IPS-18c (cell line): ENCODE data around the gene CTF1.

Experiments
- H3K4me3 ChIP-seq: 2 replicates; pipeline ENCODE4 v1.7.0; 2013; ENCODE audit warnings: low read depth, mild to moderate bottlenecking, low read length, moderate library complexity; ENCODE audit not compliant: insufficient read depth
- H3K9me3 ChIP-seq: one replicate; pipeline ENCODE4 v1.6.1; 2013; ENCODE audit warnings: mild to moderate bottlenecking, low read length, moderate library complexity; ENCODE audit not compliant: control insufficient read depth, insufficient read depth

Gene CTF1

DNA sequence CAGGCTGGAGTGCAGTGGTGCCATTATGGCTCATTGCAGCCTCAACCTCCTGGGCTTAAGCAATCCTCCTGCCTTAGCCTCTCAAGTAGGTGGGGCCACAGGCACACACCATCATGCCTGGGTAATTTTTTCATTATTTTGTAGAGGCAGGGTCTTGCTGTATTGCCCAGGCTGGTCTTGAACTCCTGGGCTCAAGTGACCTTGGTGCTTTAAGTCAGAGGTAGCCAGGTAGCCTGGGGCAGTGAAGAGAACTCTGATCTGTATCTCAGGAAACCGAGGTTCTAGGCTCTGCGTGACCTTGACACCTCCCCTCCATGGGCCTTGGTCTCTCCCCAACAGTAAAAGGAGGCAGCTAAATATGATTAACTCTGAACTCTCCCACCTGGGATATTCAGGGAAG, 3.4 kb downstream of the CTF1 start:
- Histone ChIP-seq H3K4me3 (no peak overlapping the region), H3K9me3 (no peaks in the 10 kb centered on the region)

DNA sequence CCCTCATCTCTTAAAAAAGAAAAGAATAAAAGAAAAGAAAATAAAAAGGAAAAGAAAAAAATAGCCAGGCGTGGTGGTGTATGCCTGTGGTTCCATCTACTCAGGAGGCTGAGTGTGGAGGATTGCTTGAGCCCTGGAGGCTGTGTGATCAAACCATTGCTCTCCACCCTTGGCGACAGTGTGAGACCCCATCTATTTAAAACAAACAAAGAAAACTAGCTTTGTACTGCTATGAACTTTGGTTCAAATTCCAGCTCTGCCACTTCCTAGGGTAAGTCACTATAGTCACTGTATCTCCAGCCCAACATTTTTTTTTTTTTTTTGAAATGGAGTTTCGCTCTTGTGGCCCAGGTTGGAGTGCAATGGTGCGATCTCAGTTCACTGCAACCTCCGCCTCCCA, 4.2 kb downstream of the CTF1 start:
- Histone ChIP-seq H3K9me3 (no peaks in the 10 kb centered on the region), H3K4me3 (no peak overlapping the region)

DNA sequence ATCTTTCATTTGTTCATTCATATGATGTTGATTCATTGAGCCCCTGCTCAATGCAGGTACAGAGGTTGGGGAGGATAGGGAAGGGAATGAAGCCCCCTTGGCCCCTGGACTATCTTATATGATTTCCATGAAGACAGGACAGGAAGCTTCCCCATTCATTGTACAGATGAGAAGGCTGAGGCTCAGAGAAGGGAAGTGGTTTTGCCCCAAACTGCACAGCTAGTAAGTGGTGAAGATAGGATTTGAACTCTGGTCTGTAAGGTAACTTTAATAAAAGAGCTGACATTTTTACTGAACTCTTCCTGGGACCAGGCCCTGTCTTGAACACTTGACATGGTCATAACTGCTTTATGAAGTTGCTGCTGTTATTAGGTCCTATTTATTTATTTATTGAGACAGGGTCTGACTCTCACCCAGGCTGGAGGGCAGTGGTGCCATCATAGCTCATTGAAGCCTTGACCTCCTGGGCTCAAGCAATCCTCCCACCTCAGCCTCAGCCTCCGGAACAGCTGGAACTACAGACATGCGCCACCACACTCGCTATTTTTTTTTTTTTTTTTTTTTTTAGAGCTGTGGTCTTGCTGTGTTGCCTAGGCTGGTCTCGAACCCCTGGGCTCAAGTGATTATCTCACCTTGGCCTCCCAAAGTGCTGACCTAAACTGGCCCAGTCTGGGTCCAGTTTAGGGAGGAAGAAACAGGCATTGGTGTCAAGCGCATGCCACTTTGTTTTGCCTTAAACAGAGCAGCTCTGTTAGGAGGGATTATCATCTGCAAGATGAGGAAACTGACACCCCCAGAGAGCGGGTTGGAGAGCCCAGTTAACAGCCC, 5.0 kb downstream of the CTF1 start:
- Histone ChIP-seq H3K9me3 (no peaks in the 10 kb centered on the region), H3K4me3 (peak overlapping the region; percentile 41)

DNA sequence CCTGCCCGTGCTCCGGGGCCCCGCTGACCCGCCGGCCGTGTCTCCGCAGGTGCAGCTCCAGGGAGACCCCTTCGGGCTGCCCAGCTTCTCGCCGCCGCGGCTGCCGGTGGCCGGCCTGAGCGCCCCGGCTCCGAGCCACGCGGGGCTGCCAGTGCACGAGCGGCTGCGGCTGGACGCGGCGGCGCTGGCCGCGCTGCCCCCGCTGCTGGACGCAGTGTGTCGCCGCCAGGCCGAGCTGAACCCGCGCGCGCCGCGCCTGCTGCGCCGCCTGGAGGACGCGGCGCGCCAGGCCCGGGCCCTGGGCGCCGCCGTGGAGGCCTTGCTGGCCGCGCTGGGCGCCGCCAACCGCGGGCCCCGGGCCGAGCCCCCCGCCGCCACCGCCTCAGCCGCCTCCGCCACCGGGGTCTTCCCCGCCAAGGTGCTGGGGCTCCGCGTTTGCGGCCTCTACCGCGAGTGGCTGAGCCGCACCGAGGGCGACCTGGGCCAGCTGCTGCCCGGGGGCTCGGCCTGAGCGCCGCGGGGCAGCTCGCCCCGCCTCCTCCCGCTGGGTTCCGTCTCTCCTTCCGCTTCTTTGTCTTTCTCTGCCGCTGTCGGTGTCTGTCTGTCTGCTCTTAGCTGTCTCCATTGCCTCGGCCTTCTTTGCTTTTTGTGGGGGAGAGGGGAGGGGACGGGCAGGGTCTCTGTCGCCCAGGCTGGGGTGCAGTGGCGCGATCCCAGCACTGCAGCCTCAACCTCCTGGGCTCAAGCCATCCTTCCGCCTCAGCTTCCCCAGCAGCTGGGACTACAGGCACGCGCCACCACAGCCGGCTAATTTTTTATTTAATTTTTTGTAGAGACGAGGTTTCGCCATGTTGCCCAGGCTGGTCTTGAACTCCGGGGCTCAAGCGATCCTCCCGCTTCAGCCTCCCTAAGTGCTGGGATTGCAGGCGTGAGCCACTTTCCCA, 5.9 kb downstream of the CTF1 start:
- H3K4me3 ChIP-seq: peak overlapping the region; percentile 41
- H3K9me3 ChIP-seq: no peaks in the 10 kb centered on the region

DNA sequence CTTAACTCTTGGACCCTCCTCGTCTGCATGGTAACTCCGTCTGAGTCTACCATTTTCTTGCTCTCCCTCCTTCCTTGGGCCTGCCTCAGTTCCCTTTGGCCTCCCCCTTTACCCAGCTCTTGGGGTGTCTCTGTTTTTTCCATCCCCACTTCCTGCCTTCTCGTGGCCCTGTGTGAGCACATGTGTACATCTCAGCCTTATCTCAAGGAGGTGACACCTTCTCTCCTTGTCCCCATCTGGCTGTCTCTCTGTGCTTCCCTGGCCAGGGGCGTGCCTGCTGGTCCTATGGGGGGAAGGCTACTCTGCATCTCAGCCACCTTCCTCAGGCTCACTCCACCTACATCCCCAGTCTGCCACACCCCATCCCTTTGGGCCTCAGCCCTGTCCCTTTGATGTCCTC, 6.6 kb downstream of the CTF1 start:
- no peak overlapping the region for H3K4me3 ChIP-seq
- no peaks in the 10 kb centered on the region for H3K9me3 ChIP-seq

DNA sequence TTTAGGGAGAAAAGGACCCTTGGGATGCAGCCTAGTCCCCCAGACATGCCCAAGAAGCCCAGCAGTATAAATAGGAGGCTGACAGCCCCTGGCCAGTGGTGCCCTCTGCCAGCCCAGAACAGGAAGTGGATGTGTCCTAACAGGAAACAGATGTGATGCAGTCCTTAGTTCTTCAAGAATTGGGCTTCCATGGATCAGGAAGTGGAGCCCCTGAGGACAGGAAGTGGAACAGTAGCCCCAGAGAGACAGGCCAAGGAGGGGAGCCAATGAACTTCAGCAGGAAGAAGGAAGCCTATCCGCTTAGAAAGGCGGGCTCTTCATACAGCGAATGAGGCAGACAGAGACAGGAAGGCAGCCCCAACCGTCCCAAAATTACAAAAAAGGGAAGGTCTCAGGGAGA, 7.2 kb downstream of the CTF1 start:
- H3K9me3 ChIP-seq: no peaks in the 10 kb centered on the region
- no peak overlapping the region for H3K4me3 ChIP-seq

DNA sequence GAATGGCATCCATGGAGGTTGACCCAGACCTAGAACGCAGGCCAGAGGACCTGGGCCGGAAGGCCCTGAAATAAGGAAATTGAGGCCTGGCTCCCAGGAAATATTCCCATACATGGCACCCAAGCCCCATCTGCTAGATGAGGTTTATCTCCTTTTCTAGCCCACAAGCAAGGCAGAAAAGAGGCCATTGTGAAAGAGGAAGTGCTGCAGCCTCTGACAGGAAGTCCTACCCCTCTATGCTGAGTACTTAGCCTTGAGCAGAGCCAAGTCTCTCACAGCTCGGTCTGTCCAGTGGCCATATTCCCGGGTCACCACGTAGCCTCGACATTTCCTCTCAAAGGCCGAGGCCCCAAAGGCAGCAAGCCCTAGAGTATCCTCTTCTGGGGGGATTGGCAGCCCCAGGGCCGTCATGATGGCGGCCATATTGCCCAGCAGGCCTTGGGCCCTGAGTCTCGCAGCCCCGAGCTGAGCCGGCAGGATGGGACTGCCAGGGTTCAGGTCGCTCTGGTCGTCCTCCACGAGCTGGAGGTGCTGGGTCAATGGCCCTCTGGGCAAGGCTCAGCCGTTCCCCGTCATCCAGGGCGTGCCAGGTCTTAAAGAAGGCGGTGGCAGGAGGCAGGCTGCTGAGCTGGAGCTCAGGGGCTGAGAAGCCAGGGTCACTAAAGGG, 7.8 kb downstream of the CTF1 start:
- Histone ChIP-seq H3K9me3 (no peaks in the 10 kb centered on the region), H3K4me3 (no peak overlapping the region)

DNA sequence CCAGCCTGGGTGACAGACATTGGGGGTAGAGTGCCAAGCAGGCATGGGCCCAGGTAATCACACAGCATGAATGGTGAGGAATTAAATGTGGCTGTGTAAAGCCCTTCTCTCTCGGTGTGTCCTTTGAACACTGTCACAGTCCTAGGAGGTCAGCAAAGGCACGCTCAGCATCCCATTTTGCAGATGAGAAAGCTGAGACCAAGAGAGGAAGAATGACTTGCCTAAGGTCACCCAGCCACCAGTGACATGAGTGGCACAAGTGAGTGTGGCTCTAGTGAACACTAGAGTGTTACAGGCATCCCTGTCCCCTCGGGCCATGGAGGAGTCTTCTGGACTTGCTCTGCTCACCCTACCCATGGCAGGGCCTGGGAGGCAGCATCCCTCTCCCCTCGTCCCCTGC, 10.7 kb downstream of the CTF1 start:
- Histone ChIP-seq H3K4me3 (no peak overlapping the region), H3K9me3 (no peaks in the 10 kb centered on the region)

DNA sequence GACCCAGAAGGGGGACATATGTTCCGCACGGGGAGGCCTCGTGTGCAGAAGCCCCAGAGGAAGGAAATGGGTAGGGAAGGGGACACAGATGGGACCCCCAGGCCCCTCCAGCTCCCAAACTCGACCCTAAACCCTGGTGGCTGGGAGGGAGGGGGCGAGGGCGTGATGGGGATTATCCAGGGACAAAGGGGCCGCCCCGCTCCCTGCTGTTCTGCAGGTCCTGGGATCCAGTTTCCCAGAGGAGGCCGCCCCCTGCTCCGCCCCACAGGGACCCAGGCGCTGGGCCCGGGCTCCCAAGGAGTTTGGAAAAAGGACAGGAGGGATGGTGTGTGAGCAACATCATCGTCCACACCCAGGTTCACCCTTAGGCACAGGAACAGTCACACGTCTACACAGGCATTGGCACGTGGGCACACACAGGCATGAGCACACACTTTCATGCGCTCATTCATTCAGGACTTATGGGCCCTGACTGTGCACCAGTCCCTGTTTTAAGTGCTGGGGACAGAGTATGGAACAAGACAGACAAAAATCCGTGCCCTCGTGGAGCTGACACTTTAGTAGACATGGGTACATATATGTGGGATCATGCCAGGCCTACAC, 14.1 kb downstream of the CTF1 start:
- Histone ChIP-seq H3K9me3 (no peaks in the 10 kb centered on the region), H3K4me3 (no peak overlapping the region)

DNA sequence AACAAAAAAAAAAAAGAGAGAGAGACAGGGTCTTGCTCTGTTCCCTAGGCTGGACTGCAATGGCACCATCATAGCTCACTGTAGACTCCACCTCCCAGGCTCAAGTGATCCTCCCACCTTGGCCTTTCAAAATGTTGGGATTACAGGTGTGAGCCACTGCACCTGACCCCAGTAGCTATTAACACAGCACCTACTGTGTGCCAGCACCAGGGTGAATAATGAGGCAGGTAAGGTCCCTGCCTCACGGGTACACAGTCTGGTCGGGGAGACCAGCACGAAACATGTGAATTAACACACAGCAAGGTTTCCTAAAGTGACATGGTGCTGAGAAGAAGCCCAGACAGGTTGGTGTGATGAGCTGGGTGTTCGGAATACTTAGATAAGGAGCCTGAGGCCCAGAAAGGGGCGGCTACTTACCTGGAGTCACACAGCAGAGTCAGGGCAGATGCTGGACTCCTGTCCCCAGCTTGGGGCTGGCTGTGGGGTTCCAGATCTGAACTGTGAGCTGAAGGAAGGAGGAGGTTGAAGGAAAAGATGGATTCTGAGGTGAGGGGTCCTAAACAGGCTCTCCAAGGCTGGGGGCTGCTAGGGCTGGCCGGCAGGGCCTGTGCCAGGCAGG, 16.5 kb downstream of the CTF1 start:
- Histone ChIP-seq H3K4me3 (no peak overlapping the region), H3K9me3 (no peaks in the 10 kb centered on the region)

DNA sequence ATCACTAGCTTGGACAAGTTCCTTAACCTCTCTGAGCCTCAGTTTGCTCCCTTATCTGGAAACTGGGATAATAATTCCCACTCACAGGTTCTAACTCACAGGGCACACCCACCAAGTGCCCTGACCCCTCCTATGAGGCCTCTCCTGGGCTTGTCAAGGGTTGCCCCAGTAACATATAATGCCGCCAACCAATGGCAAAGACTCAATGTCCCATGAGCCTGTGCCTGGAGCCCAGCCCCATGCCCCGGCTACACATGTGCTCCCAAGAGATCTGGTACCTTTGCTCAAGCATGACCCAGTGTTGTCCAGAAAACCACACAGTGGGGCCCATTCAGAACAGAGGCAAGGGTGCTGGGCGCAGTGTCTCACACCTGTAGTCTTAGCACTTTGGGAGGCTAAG, 18.4 kb downstream of the CTF1 start:
- Histone ChIP-seq H3K9me3 (no peaks in the 10 kb centered on the region), H3K4me3 (no peak overlapping the region)

DNA sequence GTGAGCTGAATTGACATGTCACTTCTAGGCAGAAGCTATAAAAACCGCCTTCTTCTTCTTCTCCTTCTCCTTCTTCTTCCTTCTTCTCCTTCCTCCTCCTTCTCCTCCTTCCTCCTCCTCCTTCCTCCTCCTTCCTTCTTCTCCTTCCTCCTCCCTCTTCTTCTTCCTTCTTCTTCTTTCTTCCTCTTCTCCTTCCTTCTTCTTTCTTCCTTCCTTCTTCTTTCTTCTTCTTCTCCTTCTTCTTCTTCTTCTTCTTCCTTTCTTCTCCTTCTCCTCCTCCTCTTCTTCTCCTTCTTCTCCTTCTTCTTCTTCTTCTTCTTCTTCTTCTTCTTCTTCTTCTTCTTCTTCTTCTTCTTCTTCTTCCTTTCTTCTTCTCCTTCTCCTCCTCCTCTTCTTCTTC, 22.2 kb downstream of the CTF1 start:
- Histone ChIP-seq H3K9me3 (no peaks in the 10 kb centered on the region), H3K4me3 (no peak overlapping the region)

DNA sequence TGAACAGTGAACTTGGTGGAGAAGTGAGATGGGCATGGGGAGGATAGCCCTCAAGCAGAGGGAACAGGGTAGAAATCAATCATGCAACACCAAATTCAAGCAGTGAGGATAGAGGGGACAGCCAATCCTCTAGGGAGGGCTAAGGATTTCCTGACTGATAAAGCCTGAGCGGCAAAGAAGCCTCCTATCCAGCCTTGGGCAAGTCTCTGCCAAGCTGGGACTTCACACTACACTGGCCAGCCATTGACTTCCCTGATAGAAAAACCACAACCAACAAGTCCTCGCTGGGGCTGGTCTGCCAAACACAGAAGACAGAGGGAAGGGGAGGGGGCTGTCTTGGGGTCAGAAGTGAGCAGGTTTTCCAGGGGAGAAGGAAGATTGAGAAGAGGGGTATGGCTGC, 24.5 kb downstream of the CTF1 start:
- H3K4me3 ChIP-seq: no peak overlapping the region

DNA sequence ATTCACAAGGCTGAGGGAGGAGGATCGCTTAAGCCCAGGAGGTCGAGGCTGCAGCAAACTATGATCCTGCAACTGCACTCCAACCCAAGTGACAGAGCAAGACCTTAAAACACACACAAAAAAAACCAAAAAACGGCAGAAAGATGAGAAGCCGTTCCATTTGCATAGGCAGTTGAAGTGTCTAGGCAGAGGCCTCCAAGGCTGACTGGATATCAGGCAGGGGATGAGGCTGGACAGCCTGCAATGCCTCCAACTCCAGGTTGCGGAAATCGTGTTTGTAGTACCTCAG, 25.0 kb downstream of the CTF1 start:
- peak overlapping the region; percentile 90; the same call in 1 of the 2 replicates for H3K4me3 ChIP-seq
- no peaks in the 10 kb centered on the region for H3K9me3 ChIP-seq

More for the DNA sequence above, 24.5 kb downstream of the CTF1 start:
- no peaks in the 10 kb centered on the region for H3K9me3 ChIP-seq

DNA sequence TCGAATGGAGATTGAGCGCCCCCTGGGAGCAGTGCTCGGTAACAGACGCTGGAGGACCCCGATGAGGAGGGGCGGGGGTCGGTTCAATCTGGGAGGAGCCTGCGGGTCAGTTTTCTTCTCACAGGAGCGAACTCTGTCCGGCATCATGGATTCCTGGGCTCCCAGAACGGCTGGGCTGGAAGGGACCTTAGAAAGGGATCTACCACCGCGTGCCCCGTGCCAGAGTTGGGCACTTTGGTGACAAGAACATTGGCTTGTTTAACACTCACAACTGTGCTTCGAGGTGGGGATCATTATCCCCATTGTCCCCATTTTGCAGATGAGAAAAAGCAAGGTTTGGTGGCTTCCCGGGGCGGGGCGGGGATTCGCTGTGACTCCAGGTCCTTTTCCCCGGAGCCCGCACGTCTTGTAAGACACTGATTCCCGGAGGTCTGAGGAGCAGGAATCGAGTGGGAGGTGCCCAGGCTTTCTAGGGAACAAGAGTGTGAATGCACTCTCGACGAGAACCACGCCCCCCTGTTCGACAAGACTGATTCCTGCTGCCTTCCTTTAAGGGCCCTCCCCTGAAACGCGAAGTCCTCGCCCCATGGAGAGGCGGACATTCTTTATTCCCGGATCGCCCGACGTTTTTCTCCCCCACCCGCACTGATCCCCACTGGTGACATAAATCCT, 25.5 kb downstream of the CTF1 start:
- Histone ChIP-seq H3K4me3 (peak overlapping the region; percentile 90), H3K9me3 (peaks cover 3% of the 10 kb centered on the region)

DNA sequence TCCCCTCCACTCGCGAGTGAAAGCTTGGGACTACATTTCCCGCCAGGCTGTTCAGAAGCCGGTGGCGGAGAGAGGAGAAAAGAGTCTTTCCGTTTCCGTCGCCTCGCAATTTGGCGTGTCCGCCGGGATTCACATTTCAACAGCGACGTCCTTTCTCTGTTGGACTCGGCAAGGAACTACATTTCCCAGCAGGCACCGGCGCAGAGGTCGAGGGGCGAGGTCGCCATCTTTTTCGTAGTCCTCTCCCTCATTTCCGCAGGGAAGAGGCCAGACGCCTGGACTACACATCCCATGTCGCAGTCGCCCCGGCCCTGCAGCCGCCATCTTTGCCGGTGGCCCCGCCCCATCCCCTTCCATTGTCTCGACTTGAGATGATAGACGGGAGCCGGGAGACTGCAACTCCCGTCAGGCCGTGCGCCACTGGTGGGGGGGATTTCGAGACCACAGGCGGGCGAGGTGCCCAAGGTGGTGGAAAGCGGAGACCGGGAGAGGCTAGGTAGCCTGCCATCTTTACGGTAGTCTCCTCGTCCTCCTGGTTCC, 26.1 kb downstream of the CTF1 start:
- Histone ChIP-seq H3K4me3 (peak overlapping the region; percentile 90), H3K9me3 (peaks cover 3% of the 10 kb centered on the region)
